ENCODE measurements around the gene R3HDM1.

The R3HDM1 gene

GRCh38 chr2:135546436-135546835 is 15.2 kb downstream of the R3HDM1 start:
- Histone ChIP-seq H3K36me3 (ENCODE audit: low read length) (0 out of 2 replicates have a peak, but pooled peaks cover 6% of the 10 kb centered on the region), H3K9me3 (ENCODE audit: insufficient read depth, low read length) (no peaks in the 10 kb centered on the region), H3K27me3 (ENCODE audit: low read length) (no peaks in the 10 kb centered on the region), H3K79me2 (ENCODE audit: insufficient read depth, low read length) (peaks cover 99% of the 10 kb centered on the region), H3K4me3 (ENCODE audit: insufficient read depth, low read length, poor library complexity, severe bottlenecking) (no peak overlapping the region), H2AFZ (ENCODE audit: low read depth, low read length, severe bottlenecking) (no peak overlapping the region), H4K20me1 (ENCODE audit: low read depth, low read length) (peaks cover 15% of the 10 kb centered on the region), H3K9me2 (replicated peaks; ENCODE audit: insufficient read depth, low read length) (no peaks in the 10 kb centered on the region), H3F3A (ENCODE audit: insufficient read depth) (peaks cover 6% of the 10 kb centered on the region; the same call in 1 of the 2 replicates), H3K9ac (ENCODE audit: low read length) (no peak overlapping the region), H3K27ac (ENCODE audit: low read depth, low read length) (no peak overlapping the region), H3K4me2 (ENCODE audit: low read depth, low read length, poor library complexity, severe bottlenecking) (no peak overlapping the region)
- TF ChIP-seq, protein P1, sequence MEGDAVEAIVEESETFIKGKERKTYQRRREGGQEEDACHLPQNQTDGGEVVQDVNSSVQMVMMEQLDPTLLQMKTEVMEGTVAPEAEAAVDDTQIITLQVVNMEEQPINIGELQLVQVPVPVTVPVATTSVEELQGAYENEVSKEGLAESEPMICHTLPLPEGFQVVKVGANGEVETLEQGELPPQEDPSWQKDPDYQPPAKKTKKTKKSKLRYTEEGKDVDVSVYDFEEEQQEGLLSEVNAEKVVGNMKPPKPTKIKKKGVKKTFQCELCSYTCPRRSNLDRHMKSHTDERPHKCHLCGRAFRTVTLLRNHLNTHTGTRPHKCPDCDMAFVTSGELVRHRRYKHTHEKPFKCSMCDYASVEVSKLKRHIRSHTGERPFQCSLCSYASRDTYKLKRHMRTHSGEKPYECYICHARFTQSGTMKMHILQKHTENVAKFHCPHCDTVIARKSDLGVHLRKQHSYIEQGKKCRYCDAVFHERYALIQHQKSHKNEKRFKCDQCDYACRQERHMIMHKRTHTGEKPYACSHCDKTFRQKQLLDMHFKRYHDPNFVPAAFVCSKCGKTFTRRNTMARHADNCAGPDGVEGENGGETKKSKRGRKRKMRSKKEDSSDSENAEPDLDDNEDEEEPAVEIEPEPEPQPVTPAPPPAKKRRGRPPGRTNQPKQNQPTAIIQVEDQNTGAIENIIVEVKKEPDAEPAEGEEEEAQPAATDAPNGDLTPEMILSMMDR (IDR thresholded peaks at IDR 0.05; ENCODE audit: insufficient read depth, low read length, poor library complexity, severe bottlenecking): no peak
- TF ChIP-seq EZH2phosphoT487 (conservative IDR thresholded peaks at IDR 0.05; ENCODE audit: low read length): no peak

GRCh38 chr2:135547311-135547710 is 16.0 kb downstream of the R3HDM1 start:
- no peaks in the 10 kb centered on the region for H3K36me3 ChIP-seq (ENCODE audit: low read length)
- H3K4me3 ChIP-seq (ENCODE audit: insufficient read depth, low read length, poor library complexity, severe bottlenecking): no peak overlapping the region
- peaks cover 9% of the 10 kb centered on the region for H4K20me1 ChIP-seq (ENCODE audit: low read depth, low read length)
- no peaks in the 10 kb centered on the region for H3K9me2 ChIP-seq (replicated peaks; ENCODE audit: insufficient read depth, low read length)
- H3K79me2 ChIP-seq (ENCODE audit: insufficient read depth, low read length): peaks cover 99% of the 10 kb centered on the region
- peaks cover 6% of the 10 kb centered on the region; the same call in 1 of the 2 replicates for H3F3A ChIP-seq (ENCODE audit: insufficient read depth)
- no peaks in the 10 kb centered on the region for H3K9me3 ChIP-seq (ENCODE audit: insufficient read depth, low read length)
- H3K27me3 ChIP-seq (ENCODE audit: low read length): no peaks in the 10 kb centered on the region
- H2AFZ ChIP-seq (ENCODE audit: low read depth, low read length, severe bottlenecking): no peak overlapping the region
- TF ChIP-seq, protein P1 (IDR thresholded peaks at IDR 0.05; ENCODE audit: insufficient read depth, low read length, poor library complexity, severe bottlenecking): no peak
- no peak for TF ChIP-seq EZH2phosphoT487 (conservative IDR thresholded peaks at IDR 0.05; ENCODE audit: low read length)
- no peak overlapping the region for H3K9ac ChIP-seq (ENCODE audit: low read length)
- no peak overlapping the region for H3K4me2 ChIP-seq (ENCODE audit: low read depth, low read length, poor library complexity, severe bottlenecking)
- no peak overlapping the region for H3K27ac ChIP-seq (ENCODE audit: low read depth, low read length)

DNA sequence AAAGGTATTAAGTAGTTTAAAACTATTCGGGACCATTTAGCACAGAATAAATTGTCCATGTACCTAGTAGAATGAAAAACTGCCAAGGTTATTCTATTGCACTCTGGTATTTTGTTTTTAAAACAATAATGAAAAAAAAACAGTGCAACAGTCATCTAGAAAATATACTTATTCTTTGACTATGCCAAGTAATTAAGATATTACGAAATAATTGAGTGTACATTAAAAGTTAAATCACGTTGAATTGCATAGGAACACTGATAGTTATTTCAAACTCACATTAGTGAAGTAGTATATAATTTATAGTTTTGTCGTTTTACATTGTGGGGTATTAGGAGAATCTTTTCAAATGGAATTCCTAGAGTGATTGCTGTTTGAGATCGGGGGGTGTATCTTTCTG is 20.1 kb downstream of the R3HDM1 start:
- Histone ChIP-seq H3K27me3 (ENCODE audit: low read length) (no peaks in the 10 kb centered on the region), H3K9me3 (ENCODE audit: insufficient read depth, low read length) (no peaks in the 10 kb centered on the region), H3K9ac (ENCODE audit: low read length) (no peak overlapping the region), H3K4me2 (ENCODE audit: low read depth, low read length, poor library complexity, severe bottlenecking) (no peak overlapping the region), H3K4me3 (ENCODE audit: insufficient read depth, low read length, poor library complexity, severe bottlenecking) (no peak overlapping the region), H3K9me2 (replicated peaks; ENCODE audit: insufficient read depth, low read length) (no peaks in the 10 kb centered on the region), H2AFZ (ENCODE audit: low read depth, low read length, severe bottlenecking) (no peak overlapping the region), H3F3A (ENCODE audit: insufficient read depth) (no peaks in the 10 kb centered on the region), H3K36me3 (ENCODE audit: low read length) (no peaks in the 10 kb centered on the region), H3K27ac (ENCODE audit: low read depth, low read length) (no peak overlapping the region), H3K79me2 (ENCODE audit: insufficient read depth, low read length) (peaks cover 100% of the 10 kb centered on the region), H4K20me1 (ENCODE audit: low read depth, low read length) (peaks cover 16% of the 10 kb centered on the region)
- TF ChIP-seq, protein P1 (IDR thresholded peaks at IDR 0.05; ENCODE audit: insufficient read depth, low read length, poor library complexity, severe bottlenecking): no peak
- no peak for TF ChIP-seq EZH2phosphoT487 (conservative IDR thresholded peaks at IDR 0.05; ENCODE audit: low read length)
